ENCODE results near the gene TCTA. TPM values are rescaled to one million over a fixed set of nuclear protein-coding genes. Genes with fewer than 3 reads are reported as not detected.

TCTA gene
- total RNA-seq, 2 donors from 2014 or later, result 6.3 to 11.2 TPM

DNA sequence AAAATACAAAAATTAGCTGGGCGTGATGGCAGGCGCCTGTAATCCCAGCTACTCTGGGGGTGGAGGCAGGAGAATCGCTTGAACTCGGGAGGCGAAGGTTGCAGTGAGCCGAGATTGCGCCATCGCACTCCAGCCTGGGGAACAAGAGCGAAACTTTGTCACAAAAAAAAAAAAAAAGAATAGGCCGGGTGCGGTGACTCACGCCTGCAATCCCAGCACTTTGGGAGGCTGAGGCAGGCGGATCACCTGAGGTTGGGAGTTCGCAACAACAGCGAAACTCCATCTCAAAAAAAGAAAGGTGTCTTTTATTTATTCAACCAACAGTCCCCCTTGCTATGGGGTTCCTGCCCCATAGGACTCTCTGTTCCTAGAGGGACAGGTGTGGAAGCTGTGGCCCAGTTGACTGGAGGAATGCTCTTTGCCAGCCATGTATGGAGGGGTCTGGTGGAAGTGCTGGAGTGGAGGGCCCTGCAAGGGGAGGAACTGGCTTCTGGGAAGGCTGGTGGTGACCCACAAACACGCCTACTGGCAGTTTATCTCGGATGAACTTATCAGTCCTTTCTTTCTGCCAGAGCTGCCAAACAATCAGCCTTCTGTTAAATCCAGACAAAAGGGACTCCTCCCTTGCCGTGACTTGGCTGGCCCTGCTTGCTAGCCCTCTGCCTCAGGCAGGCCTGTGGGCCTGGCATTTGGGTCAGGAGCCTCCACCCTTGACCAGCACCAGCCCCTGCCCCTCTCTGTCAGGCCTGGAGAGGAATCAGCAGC, 53.2 kb downstream of the TCTA start:
- Histone ChIP-seq H3K27me3 (ENCODE audit: control insufficient read depth, insufficient read depth, low read length, poor library complexity, severe bottlenecking) (no peaks in the 10 kb centered on the region), H3K36me3 (ENCODE audit: control insufficient read depth, insufficient read depth, low read length) (no peaks in the 10 kb centered on the region), H3K4me3 (ENCODE audit: low read length) (no peak overlapping the region), H3K9me3 (ENCODE audit: control insufficient read depth, low read length) (no peaks in the 10 kb centered on the region), H3K27ac (ENCODE audit: low read depth, low read length) (peak overlapping the region; percentile 31), H3K4me1 (ENCODE audit: control insufficient read depth, insufficient read depth, low read length) (peaks cover 27% of the 10 kb centered on the region), H3K9ac (ENCODE audit: extremely low read depth, low read length, poor library complexity, severe bottlenecking) (peak overlapping the region; percentile 32)
- H3K27ac Mint-ChIP-seq, result peak overlapping the region; percentile 83
- peaks cover 50% of the 10 kb centered on the region for H3K4me1 Mint-ChIP-seq
- DNase-seq, result peak; percentile 57
- no peaks in the 10 kb centered on the region for H3K36me3 Mint-ChIP-seq (ENCODE audit: low read depth)
- no peaks in the 10 kb centered on the region for H3K27me3 Mint-ChIP-seq (ENCODE audit: insufficient read depth)
- 85 to 90% methylated on average over 9 to 18 of the region's 18 CpGs for WGBS, 2 experiments (ENCODE audit: insufficient coverage in 1 of 2, insufficient read length in 1 of 2)
- no peak overlapping the region for H3K4me3 Mint-ChIP-seq
- no peaks in the 10 kb centered on the region for H3K9me3 Mint-ChIP-seq
- TF ChIP-seq CTCF (conservative IDR thresholded peaks at IDR 0.05), result no peak

Other genes with a start within 250 kb of the TCTA start
- gene CCDC71, start 246.1 kb upstream of the TCTA start, total RNA-seq, result 10 to 100 TPM; 23.4 to 25.7 TPM
- 10 to 100 TPM; 33.5 to 36.1 TPM for gene KLHDC8B, start 240.8 kb upstream of the TCTA start, total RNA-seq
- gene C3orf62, start 135.2 kb upstream of the TCTA start, total RNA-seq, result 1 to 10 TPM; 3.6 to 4.8 TPM
- gene USP4, start 72.4 kb upstream of the TCTA start, total RNA-seq, result 10 to 100 TPM; 48.3 to 48.9 TPM
- 100 to 1,000 TPM; 178 to 195 TPM for gene GPX1, start 54.1 kb upstream of the TCTA start, total RNA-seq
- gene RHOA, start 447 bp upstream of the TCTA start, total RNA-seq, result 100 to 1,000 TPM; 359 to 371 TPM
- gene AMT, start 10.1 kb downstream of the TCTA start, total RNA-seq, result 10 to 100 TPM; 44.4 to 51.7 TPM
- 10 to 100 TPM; 10.4 to 19.6 TPM for gene NICN1, start 16.9 kb downstream of the TCTA start, total RNA-seq
- gene DAG1, start 57.8 kb downstream of the TCTA start, total RNA-seq, result 100 to 1,000 TPM; 145 to 176 TPM
- gene BSN, start 142.1 kb downstream of the TCTA start, total RNA-seq, result 1 to 10 TPM; 2.4 to 2.5 TPM